K562 (cell line): ENCODE measurements around the gene PAQR4. TPM values are rescaled to one million over a fixed set of nuclear protein-coding genes. Genes with fewer than 3 reads are reported as not detected.

Experiments used
- ATF2 ChIP-seq: sonication (generic); formaldehyde crosslinking; IDR thresholded peaks from 2 replicates; pipeline ENCODE4 v1.8.1; 2022; ENCODE audit warnings: missing genetic modification reagents
- BMI1 ChIP-seq: fragments of 150-350 bp; IDR thresholded peaks from 2 replicates; pipeline ENCODE4 v1.6.1; 2014; ENCODE audit warnings: low read length
- CCNT2 ChIP-seq: IDR thresholded peaks from 2 replicates; pipeline ENCODE4 v1.6.1; 2011; ENCODE audit warnings: borderline replicate concordance, low read depth, mild to moderate bottlenecking, moderate library complexity, mixed read lengths, low read length; ENCODE audit not compliant: insufficient read length; ENCODE audit errors: extremely low read depth
- KAT7 ChIP-seq: sonication (generic); formaldehyde crosslinking; IDR thresholded peaks from 2 replicates; pipeline ENCODE4 v1.8.0; 2022; ENCODE audit warnings: missing genetic modification reagents, mild to moderate bottlenecking, borderline replicate concordance
- KHSRP ChIP-seq: fragments of 450-650 bp; IDR thresholded peaks from 2 replicates; pipeline ENCODE4 v1.6.1; 2017
- NFYB ChIP-seq: IDR thresholded peaks from 2 replicates; pipeline ENCODE4 v1.6.1; 2011; ENCODE audit warnings: mild to moderate bottlenecking, moderate library complexity; ENCODE audit not compliant: insufficient read length; ENCODE audit errors: extremely low read depth
- NR3C1 ChIP-seq: sonication (generic); formaldehyde crosslinking; IDR thresholded peaks from 2 replicates; pipeline ENCODE4 v1.8.1; 2022; ENCODE audit warnings: missing genetic modification reagents
- NUFIP1 ChIP-seq: fragments of 450-650 bp; IDR thresholded peaks from 2 replicates; pipeline ENCODE4 v1.6.1; 2018; ENCODE audit not compliant: partially characterized antibody
- REST ChIP-seq, 2 experiments: fragments of 450-650 bp; formaldehyde crosslinking in 1 of 2; IDR thresholded peaks; 2 replicates each; pipeline versions ENCODE4 v1.4.0 to v1.6.1; 2014 to 2020; ENCODE audit warnings: mild to moderate bottlenecking in 2 of 2, borderline replicate concordance in 1 of 2, low read depth in 1 of 2
- SMARCC2 ChIP-seq: fragments of 450-650 bp; IDR thresholded peaks from 2 replicates; pipeline ENCODE4 v1.6.1; 2017; ENCODE audit warnings: antibody characterized with exemption, moderate library complexity, mild to moderate bottlenecking, low read depth
- TFAM ChIP-seq: fragments of 250-450 bp; sonication (Bioruptor Pico); conservative IDR thresholded peaks from 2 replicates; pipeline ENCODE4 v1.5.0; 2021; ENCODE audit warnings: mild to moderate bottlenecking, moderate library complexity
- THRAP3 ChIP-seq: fragments of 450-650 bp; IDR thresholded peaks from 2 replicates; pipeline ENCODE4 v1.6.1; 2016; ENCODE audit warnings: mild to moderate bottlenecking, inconsistent platforms, borderline replicate concordance
- ZBTB49 ChIP-seq: sonication (generic); formaldehyde crosslinking; IDR thresholded peaks from 2 replicates; pipeline ENCODE4 v1.8.0; 2022; ENCODE audit warnings: missing genetic modification reagents, mild to moderate bottlenecking, borderline replicate concordance
- ZFPM2 ChIP-seq: fragments of 250-450 bp; sonication (Bioruptor Pico); IDR thresholded peaks from 2 replicates; pipeline ENCODE4 v1.5.1; 2022; ENCODE audit warnings: mild to moderate bottlenecking
- ZNF217 ChIP-seq: sonication (generic); formaldehyde crosslinking; IDR thresholded peaks from 2 replicates; pipeline ENCODE4 v1.8.0; 2022; ENCODE audit warnings: mild to moderate bottlenecking, missing genetic modification reagents
- ZNF589 ChIP-seq: fragments of 200-800 bp; sonication (Bioruptor generic); IDR thresholded peaks from 2 replicates; pipeline ENCODE4 v1.6.1; 2016; ENCODE audit warnings: low read depth, missing genetic modification characterization, missing compliant biosample characterization
- polyA plus RNA-seq, 8 experiments: library from polyadenylated mRNA; depleted of rRNA in 4 of 8; stranded (reverse) in 5 of 8; unstranded in 3 of 8; fragments of >200 nt; fragmentation: Nextera tagmentation in 2 of 8; fragmentation: Illumina TruSeq in 1 of 8; extraction: Ambion mirVana in 2 of 8; extraction: Trizol in 1 of 8; gene quantifications; 2 replicates each; pipeline versions ENCODE4 v1.2.1 to v1.2.3, GENCODE V29; 2011 to 2014; ENCODE audit warnings: inconsistent platforms in 1 of 8, missing spikeins in 1 of 8
- total RNA-seq, 7 experiments: library from RNA; depleted of rRNA in 6 of 7; stranded (reverse); fragments of >200 nt in 6 of 7; fragmentation: Illumina TruSeq in 2 of 7; extraction: Trizol in 2 of 7; gene quantifications; 2 replicates each; pipeline versions ENCODE4 v1.2.1 to v1.2.3, GENCODE V29; 2011 to 2021; ENCODE audit warnings: low replicate concordance in 1 of 7

The PAQR4 gene
- total and polyA plus RNA-seq, 9 of the 15 experiments (the other 6 are each of a cell fraction or from before 2014, with no cell fraction given), result 0.62 to 40.4 (median 19.5) TPM

GRCh38 chr16:3020604-3021448, 51.7 kb downstream of the PAQR4 start (continued):
- TF ChIP-seq ZBTB49 (no peak), BMI1 (no peak), NFYB (no peak), SMARCC2 (no peak), TFAM (no peak), KAT7 (CRISPR knock-in tag) (peak; percentile 94; the same call in 1 of the 2 replicates), KHSRP (no peak), REST (IDR thresholded peaks at IDR 0.05; ENCODE audit: borderline replicate concordance) (no peak), REST (CRISPR knock-in tag; IDR thresholded peaks at IDR 0.05; ENCODE audit: low read depth) (no peak), CCNT2 (peak; percentile 48), ZNF217 (CRISPR knock-in tag) (no peak), THRAP3 (no peak), NR3C1 (CRISPR knock-in tag) (no peak), ZNF589 (no peak), NUFIP1 (no peak), ZFPM2 (CRISPR knock-in tag) (no peak), ATF2 (no peak)
